Keratinocyte (primary cell): ENCODE results near the gene CAMK2D. TPM values are rescaled to one million over a fixed set of nuclear protein-coding genes. Genes with fewer than 3 reads are reported as not detected.

Experiments used
- DNase-seq: peaks from one replicate; pipeline ENCODE4 v3.0.0-alpha.2; 2011; ENCODE audit warnings: low read depth, missing footprints, low spot score
- FAIRE-seq: peaks from 2 replicates; lab custom pipeline; 2011; peaks lifted over from hg19 to GRCh38; lab: Jason Lieb, UNC
- H2AFZ ChIP-seq: 2 replicates; pipeline ENCODE4 v1.6.0; 2012; ENCODE audit warnings: low read length, control low read depth, inconsistent platforms; ENCODE audit not compliant: control insufficient read depth
- H3K27ac ChIP-seq: 2 replicates; pipeline ENCODE4 v1.5.1; 2011; ENCODE audit warnings: low read length; ENCODE audit not compliant: control insufficient read depth, insufficient read depth
- H3K27me3 ChIP-seq: 3 replicates; pipeline ENCODE4 v1.6.0; 2011; ENCODE audit warnings: low read length; ENCODE audit not compliant: control insufficient read depth, insufficient read depth; ENCODE audit errors: extremely low read depth
- H3K36me3 ChIP-seq, 2 experiments: 2 replicates in 1 of 2; 3 replicates in 1 of 2; pipeline ENCODE4 v1.5.1; 2011; ENCODE audit warnings: low read length in 2 of 2, mild to moderate bottlenecking in 1 of 2; ENCODE audit not compliant: control insufficient read depth in 2 of 2, insufficient read depth in 2 of 2; ENCODE audit errors: extremely low read depth in 1 of 2
- H3K4me1 ChIP-seq: 3 replicates; pipeline ENCODE4 v1.5.1; 2011; ENCODE audit warnings: low read length; ENCODE audit not compliant: control insufficient read depth, insufficient read depth; ENCODE audit errors: extremely low read depth
- H3K4me2 ChIP-seq: 3 replicates; pipeline ENCODE4 v1.6.0; 2011; ENCODE audit warnings: low read depth, low read length; ENCODE audit not compliant: control insufficient read depth, insufficient read depth; ENCODE audit errors: extremely low read depth
- H3K4me3 ChIP-seq, 3 experiments: fragments of 200-600 bp in 1 of 3; sonication (generic) in 1 of 3; 2 replicates in 2 of 3; 3 replicates in 1 of 3; pipeline ENCODE4 v1.5.1; 2011 to 2016; ENCODE audit warnings: low read length in 3 of 3, mild to moderate bottlenecking in 3 of 3, control low read depth in 2 of 3, inconsistent platforms in 1 of 3, low read depth in 1 of 3, mixed read lengths in 1 of 3, mixed run types in 1 of 3, moderate library complexity in 1 of 3; ENCODE audit not compliant: control insufficient read depth in 2 of 3, insufficient read depth in 2 of 3; ENCODE audit errors: extremely low read depth in 1 of 3
- H3K79me2 ChIP-seq: 2 replicates; pipeline ENCODE4 v1.6.0; 2012; ENCODE audit warnings: low read length; ENCODE audit not compliant: control insufficient read depth, insufficient read depth
- H3K9ac ChIP-seq: 3 replicates; pipeline ENCODE4 v1.6.0; 2011; ENCODE audit warnings: low read length; ENCODE audit not compliant: control insufficient read depth, insufficient read depth; ENCODE audit errors: extremely low read depth
- H3K9me1 ChIP-seq: 3 replicates; pipeline ENCODE4 v1.6.0; 2011; ENCODE audit warnings: low read length; ENCODE audit not compliant: control insufficient read depth, insufficient read depth; ENCODE audit errors: extremely low read depth
- H3K9me3 ChIP-seq: 2 replicates; pipeline ENCODE4 v1.5.1; 2012; ENCODE audit warnings: low read depth, low read length; ENCODE audit not compliant: control insufficient read depth
- H4K20me1 ChIP-seq: 3 replicates; pipeline ENCODE4 v1.6.0; 2011; ENCODE audit warnings: low read length; ENCODE audit not compliant: control insufficient read depth, insufficient read depth; ENCODE audit errors: extremely low read depth
- EZH2 ChIP-seq: IDR thresholded peaks from one replicate; pipeline ENCODE4 v1.6.1; 2012; ENCODE audit warnings: inconsistent platforms, mild to moderate bottlenecking, low read length, moderate library complexity
- dilution Hi-C: fragments of 300-500 bp; cut with MboI; formaldehyde crosslinking; loops from one replicate; pipeline ENCODE4 v1.7.0; 2020; ENCODE audit warnings: low sequenced_read_pairs; ENCODE audit not compliant: extremely low pct_ligation_motif_present
- polyA plus RNA-seq, 5 experiments: library from polyadenylated mRNA; depleted of rRNA in 3 of 5; stranded (reverse) in 3 of 5; stranded (forward) in 1 of 5; unstranded in 1 of 5; fragments of >200 nt; gene quantifications; 1 replicate in 1 of 5; 2 replicates in 3 of 5; 3 replicates in 1 of 5; pipeline versions ENCODE4 v1.2.1 to v1.2.3, GENCODE V29; 2011 to 2012; ENCODE audit warnings: missing spikeins in 2 of 5, low read depth in 1 of 5, low replicate concordance in 1 of 5
- TF ChIP-seq, protein P1 (sequence below), 3 experiments: IDR thresholded peaks in 1 of 3; conservative IDR thresholded peaks in 1 of 3; optimal IDR thresholded peaks in 1 of 3; 2 replicates in 2 of 3; 3 replicates in 1 of 3; pipeline versions ENCODE3 to v1.5.1; 2011; ENCODE audit warnings: low read length in 3 of 3, mild to moderate bottlenecking in 3 of 3, moderate library complexity in 2 of 3, control low read depth in 1 of 3, inconsistent platforms in 1 of 3; ENCODE audit not compliant: insufficient read depth in 2 of 3; ENCODE audit errors: extremely low read depth in 1 of 3

Gene CAMK2D
- polyA plus RNA-seq, 1 donor (not counting 4 experiments of a cell fraction or from before 2014, with no cell fraction given): 18.8 TPM

- Histone ChIP-seq H3K4me3 (no peak overlapping the region), H3K4me2 (no peak overlapping the region), H3K9me1 (no peaks in the 10 kb centered on the region), H2AFZ (no peak overlapping the region), H3K79me2 (no peaks in the 10 kb centered on the region), H3K9ac (no peak overlapping the region), H3K4me1 (no peaks in the 10 kb centered on the region), H4K20me1 (no peaks in the 10 kb centered on the region), H3K9me3 (no peaks in the 10 kb centered on the region), H3K27ac (no peak overlapping the region), H3K36me3 (peaks cover 0 to 2% of the 10 kb centered on the region in 2 experiments), H3K27me3 (no peaks in the 10 kb centered on the region)
- peak; percentile 15 for DNase-seq
- FAIRE-seq: peak; percentile 58
- TF ChIP-seq, protein P1, sequence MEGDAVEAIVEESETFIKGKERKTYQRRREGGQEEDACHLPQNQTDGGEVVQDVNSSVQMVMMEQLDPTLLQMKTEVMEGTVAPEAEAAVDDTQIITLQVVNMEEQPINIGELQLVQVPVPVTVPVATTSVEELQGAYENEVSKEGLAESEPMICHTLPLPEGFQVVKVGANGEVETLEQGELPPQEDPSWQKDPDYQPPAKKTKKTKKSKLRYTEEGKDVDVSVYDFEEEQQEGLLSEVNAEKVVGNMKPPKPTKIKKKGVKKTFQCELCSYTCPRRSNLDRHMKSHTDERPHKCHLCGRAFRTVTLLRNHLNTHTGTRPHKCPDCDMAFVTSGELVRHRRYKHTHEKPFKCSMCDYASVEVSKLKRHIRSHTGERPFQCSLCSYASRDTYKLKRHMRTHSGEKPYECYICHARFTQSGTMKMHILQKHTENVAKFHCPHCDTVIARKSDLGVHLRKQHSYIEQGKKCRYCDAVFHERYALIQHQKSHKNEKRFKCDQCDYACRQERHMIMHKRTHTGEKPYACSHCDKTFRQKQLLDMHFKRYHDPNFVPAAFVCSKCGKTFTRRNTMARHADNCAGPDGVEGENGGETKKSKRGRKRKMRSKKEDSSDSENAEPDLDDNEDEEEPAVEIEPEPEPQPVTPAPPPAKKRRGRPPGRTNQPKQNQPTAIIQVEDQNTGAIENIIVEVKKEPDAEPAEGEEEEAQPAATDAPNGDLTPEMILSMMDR (optimal IDR thresholded peaks at IDR 0.05 in 1 of 3, IDR thresholded peaks at IDR 0.05 in 1 of 3, conservative IDR thresholded peaks at IDR 0.05 in 1 of 3; ENCODE audit: extremely low read depth in 1 of 3, insufficient read depth in 2 of 3, low read length in 3 of 3): no peak
- TF ChIP-seq EZH2: no peak
- dilution Hi-C loops: no loop called here
These were observed 259.1 kb downstream of the CAMK2D start for GRCh38 chr4:113502476-113502875.

DNA sequence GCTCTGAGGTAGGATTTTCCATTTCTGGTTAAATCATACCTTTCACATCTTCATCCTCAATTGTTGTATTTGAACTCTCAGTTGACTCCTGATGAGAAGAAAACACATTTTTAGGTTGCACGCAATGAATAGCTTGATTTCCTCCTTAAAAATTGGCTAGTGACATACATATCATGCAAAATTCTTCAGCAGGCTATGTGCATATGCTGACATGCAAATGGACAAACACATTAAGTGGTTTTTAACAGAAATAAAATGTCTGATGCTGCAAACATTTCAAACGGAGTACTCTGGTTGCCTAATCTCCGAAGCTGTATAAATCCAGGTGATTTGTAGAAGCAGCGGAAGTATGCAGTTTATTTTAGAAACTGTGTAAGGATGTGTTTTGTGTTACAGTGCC lies 261.1 kb downstream of the CAMK2D start:
- no peak for DNase-seq
- Histone ChIP-seq H3K9me1 (no peaks in the 10 kb centered on the region), H4K20me1 (no peaks in the 10 kb centered on the region), H3K27me3 (no peaks in the 10 kb centered on the region), H3K4me1 (no peaks in the 10 kb centered on the region), H3K9me3 (no peaks in the 10 kb centered on the region), H3K4me2 (no peak overlapping the region), H3K9ac (no peak overlapping the region), H3K27ac (no peak overlapping the region), H3K4me3 (no peak overlapping the region), H2AFZ (no peak overlapping the region), H3K36me3 (peaks cover 1 to 3% of the 10 kb centered on the region in 2 experiments), H3K79me2 (no peaks in the 10 kb centered on the region)
- dilution Hi-C loops: no loop called here
- TF ChIP-seq EZH2: no peak
- TF ChIP-seq, protein P1 (optimal IDR thresholded peaks at IDR 0.05 in 1 of 3, IDR thresholded peaks at IDR 0.05 in 1 of 3, conservative IDR thresholded peaks at IDR 0.05 in 1 of 3; ENCODE audit: extremely low read depth in 1 of 3, insufficient read depth in 2 of 3, low read length in 3 of 3): no peak
- no peak for FAIRE-seq
